Occipital lobe (tissue), 2 donors: ENCODE data around the gene LMLN. TPM values are rescaled to one million over a fixed set of nuclear protein-coding genes. Genes with fewer than 3 reads are reported as not detected.
"Not testable (repeated sequence)": the region's sequence is repeated elsewhere in the genome, so short reads cannot be mapped to it uniquely, and the experiment has no call there.

Experiments used
- DNase-seq: peaks from one replicate; lab custom pipeline; 2025; lab: John Stamatoyannopoulos, UW
- total RNA-seq: library from RNA; depleted of rRNA; stranded (reverse); fragments of >200 nt; gene quantifications from one replicate; pipeline ENCODE4 v1.2.3, GENCODE V29; 2014

Gene LMLN
- total RNA-seq, result 8.4 TPM

- DNase-seq, result peak; percentile 96
Observed at GRCh38 chr3:197959891-197960693, at the start of gene LMLN. Gene LMLN (plus strand): TSS chr3:197960217. CDS start chr3:197960246, 29 bp downstream.

- DNase-seq, result no peak
Observed at GRCh38 chr3:197912741-197913476, 47.1 kb upstream of the LMLN start.

- no peak for DNase-seq
Observed at GRCh38 chr3:197913641-197914380, 46.2 kb upstream of the LMLN start.

DNA sequence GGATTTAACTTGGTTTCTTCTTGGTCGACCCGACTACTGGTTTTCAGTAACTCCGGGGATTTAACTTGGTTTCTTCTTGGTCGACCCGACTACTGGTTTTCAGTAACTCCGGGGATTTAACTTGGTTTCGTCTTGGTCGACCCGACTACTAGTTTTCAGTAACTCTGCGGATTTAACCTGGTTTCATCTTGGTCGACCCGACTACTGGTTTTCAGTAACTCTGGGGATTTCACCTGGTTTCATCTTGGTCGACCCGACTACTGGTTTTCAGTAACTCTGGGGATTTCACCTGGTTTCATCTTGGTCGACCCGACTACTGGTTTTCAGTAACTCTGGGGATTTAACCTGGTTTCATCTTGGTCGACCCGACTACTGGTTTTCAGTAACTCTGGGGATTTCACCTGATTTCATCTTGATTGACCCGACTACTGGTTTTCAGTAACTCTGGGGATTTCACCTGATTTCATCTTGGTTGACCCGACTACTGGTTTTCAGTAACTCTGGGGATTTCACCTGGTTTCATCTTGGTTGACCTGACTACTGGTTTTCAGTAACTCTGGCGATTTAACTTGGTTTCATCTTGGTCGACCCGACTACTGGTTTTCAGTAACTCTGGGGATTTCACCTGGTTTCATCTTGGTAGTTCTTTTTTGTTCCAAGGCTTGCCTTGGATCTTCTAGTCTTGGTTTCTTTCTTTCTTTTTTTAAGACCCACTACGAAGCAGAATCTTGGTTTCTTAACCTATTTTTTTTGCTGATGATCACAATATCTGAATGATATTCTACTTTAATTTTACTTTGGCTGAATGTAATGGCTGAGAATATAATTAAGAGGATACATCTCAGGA lies 38.4 kb upstream of the LMLN start:
- not testable (repeated sequence) for DNase-seq

DNA sequence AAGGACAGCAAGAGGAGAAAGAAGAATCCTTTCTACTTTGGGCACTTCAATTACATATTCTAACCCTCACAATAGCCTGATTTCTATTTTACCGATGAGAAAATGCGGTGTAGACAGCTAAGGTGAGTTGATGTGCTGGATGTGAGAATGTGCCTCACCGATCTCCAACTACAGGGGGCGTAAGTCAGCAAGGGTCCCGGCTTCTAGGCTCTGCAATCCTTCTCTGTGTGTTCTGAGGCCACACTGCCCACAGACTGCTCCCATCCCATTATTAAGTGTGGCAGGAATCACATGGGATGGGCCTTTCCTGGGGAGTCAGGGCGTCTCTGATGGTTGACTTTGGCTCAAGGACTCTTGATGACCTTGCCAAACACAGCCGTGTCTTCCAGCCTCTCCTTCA lies 33.6 kb upstream of the LMLN start:
- DNase-seq, result no peak

DNA sequence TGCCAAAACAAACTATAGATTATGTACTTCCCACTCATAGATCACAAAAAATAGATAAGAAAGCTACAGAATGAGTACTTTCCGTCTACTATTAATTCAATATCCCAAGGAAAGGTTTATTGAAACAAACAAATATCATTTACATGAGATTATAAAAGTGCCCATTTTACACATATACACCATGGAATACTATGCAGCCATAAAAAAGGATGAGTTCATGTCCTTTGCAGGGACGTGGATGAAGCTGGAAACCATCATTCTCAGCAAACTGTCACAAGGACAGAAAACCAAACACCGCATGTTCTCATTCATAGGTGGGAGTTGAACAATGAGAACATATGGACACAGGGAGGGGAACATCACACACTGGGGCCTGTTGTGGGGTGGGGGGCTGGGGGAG lies 32.4 kb upstream of the LMLN start:
- DNase-seq, result not testable (repeated sequence)

- no peak for DNase-seq
Observed at GRCh38 chr3:197936819-197937384, 23.1 kb upstream of the LMLN start.

DNA sequence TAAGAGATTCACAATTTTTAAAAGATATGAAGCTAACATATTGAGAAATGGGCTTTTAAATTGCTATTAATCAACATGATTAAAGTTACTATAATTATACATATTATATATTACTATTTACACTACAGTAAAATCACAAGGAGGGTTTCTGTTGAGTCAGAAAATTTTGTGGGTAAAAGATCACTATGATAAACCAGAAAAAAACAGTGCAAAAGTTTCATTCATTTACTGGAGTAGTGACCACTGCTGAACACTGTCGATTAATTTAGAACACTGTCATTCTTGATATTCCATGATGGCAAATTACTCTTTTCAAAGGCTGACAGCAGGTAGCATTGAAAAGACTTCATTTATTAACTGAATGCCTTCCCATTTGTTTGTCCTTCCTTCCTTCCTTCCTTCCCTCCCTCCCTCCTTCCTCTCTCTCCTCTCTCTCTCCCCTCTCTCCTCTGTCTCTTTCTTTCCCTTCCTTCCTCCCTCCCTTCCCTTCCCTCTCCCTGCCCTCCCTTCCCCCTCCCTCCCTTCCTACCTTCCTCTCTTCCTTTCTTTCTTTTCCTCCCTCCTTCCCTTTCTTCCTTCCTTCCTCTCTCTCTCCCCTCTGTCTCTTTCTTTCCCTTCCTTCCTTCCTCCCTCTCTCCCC lies 19.2 kb upstream of the LMLN start:
- no peak for DNase-seq

DNA sequence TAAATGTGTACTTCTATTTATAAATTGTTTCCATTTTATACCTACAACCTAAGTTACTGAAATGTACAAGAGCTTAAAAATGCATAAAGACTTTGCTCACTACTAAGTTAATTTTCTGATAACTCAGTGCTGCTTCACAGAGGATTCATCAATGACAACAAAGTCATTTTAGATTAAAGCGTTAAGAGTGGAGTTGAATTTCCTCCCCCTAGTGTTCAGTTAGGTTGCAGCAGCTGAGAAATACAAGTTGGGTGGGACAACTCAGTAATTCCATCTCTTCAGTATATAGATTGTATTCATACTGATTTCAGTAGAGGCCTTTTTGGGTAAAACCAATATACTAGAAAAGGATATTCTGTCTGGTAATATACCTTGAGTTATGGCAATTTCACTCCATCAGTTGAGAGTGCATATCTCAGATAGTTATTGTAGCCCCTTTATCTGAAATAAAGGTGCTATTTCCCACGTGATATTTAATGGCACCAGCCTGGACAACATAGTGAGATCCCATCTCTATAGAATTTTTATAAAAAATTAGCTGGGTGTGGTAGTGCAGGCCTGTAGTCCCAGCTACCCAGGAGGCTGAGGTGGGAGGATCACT lies 17.0 kb upstream of the LMLN start:
- DNase-seq, result no peak

GRCh38 chr3:197949191-197949777 lies 10.7 kb upstream of the LMLN start:
- no peak for DNase-seq

- peak; percentile 89 for DNase-seq
Observed at GRCh38 chr3:197949778-197950676, 10.0 kb upstream of the LMLN start, which contains the start of gene RPL35A. Gene RPL35A (plus strand): TSS chr3:197950190. CDS start chr3:197950968, 778 bp downstream.

- DNase-seq, result no peak
Observed at GRCh38 chr3:197950677-197951061, 9.3 kb upstream of the LMLN start.

DNA sequence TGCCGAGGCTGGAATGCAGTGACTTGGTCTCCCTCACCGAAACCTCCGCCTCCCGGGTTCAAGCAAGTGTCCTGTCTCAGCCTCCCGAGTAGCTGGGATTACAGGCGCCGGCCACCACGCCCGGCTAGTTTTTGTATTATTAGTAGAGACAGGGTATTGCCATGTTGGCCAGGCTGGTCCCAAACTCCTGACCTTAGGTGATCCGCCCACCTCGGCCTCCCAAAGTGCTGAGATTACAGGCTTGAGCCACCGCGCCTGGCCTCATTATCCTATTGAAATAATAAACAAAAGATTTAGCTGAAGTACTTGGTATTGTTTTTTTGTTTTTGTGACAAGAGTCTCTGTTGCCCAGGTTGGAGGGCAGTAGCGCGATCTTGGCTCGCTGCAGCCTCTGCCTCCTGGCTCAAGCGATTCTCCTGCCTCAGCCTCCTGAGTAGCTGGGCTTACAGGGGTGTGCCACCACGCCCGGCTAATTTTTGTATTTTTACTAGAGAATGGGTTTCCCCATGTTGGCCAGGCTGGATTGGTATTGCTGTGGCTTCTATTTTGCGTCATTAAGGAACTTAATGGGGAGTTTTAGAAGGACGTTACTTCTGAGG lies 8.5 kb upstream of the LMLN start:
- no peak for DNase-seq

- no peak for DNase-seq
Observed at GRCh38 chr3:197952440-197952839, 7.6 kb upstream of the LMLN start.

DNA sequence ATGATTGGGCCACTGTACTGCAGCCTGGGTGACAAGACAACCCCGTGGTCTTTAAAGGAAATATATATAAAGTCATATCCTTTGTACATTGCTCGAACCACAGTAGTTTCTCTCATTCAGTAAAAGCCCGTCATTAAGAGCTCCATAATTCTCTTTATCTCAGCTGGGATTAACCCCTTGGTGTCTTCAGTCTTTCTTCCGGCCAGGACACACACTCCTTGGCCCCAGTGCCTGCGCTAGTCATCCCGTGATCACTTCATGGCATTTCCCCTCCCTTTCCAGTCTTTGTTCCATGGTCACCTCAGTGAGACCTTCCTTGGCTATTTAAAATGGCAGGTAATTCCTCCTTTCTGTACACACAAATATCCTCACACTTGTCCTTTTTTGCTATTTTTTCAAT lies 6.7 kb upstream of the LMLN start:
- DNase-seq, result no peak

DNA sequence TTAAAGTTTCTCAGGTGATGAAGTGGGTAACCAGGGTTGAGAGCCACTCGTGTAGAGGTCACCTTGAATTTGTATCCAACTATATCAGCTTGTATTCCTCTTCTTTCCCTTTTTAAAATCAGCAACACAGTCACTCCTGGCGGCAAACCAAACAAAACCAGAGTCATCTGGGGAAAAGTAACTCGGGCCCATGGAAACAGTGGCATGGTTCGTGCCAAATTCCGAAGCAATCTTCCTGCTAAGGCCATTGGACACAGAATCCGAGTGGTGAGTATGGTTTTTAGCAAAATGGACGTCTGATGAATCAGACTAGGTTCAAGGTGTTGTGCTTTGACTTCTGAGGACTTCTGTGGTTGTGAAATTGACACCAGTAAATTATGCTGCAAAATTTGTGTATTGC lies 6.1 kb upstream of the LMLN start:
- no peak for DNase-seq

GRCh38 chr3:197955892-197956477 lies 4.0 kb upstream of the LMLN start:
- no peak for DNase-seq

DNA sequence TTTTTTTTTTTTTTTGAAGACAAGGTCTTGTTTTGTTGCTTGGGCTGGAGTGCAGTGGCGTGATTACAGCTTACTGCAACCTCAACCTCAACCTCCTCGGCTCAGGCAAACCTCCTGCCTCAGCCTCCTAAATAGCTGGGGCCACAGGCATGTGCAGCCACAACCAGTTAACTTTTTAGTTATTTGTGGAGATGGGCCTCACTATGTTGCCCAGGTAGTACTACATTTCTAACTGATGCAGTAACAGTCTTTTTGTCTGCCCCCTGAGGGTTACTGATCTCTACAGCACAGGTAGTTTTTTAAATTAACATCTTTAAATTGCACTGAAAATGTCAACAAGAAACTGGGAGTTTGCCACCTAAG lies 3.4 kb upstream of the LMLN start:
- no peak for DNase-seq
